HepG2 (cell line): Measurements from ENCODE around the gene CALD1. TPM values are rescaled to one million over a fixed set of nuclear protein-coding genes. Genes with fewer than 3 reads are reported as not detected.

Experiments used
- ATAC-seq: fragments of 200-7000 bp; cut with Tn5 transposase; 3 replicates; pipeline ENCODE4 v1.9.1; 2020; ENCODE audit warnings: mild to moderate bottlenecking, moderate library complexity
- BruUV-seq: library from RNA; stranded (reverse); fragments of 400-500 nt; replicated peaks from 2 replicates; lab custom pipeline; 2021; lab: Mats Ljungman, UMichigan
- CTCF ChIA-PET: fragments of 300-600 bp; formaldehyde crosslinking; extraction: SDS; loops from one replicate; lab custom pipeline; 2021; ENCODE audit warnings: low total read pairs, inconsistent platforms, low intra/inter-chr PET ratio; lab: Yijun Ruan, JAX
- POLR2A ChIA-PET: fragments of 350-600 bp; sonication (Branson Sonifier 250); formaldehyde crosslinking; loops from one replicate; lab custom pipeline; 2020; ENCODE audit warnings: antibody characterized with exemption, inconsistent platforms; lab: Yijun Ruan, JAX
- DNase-seq: peaks from one replicate; pipeline ENCODE4 v3.0.0-alpha.2; 2015; ENCODE audit warnings: low spot score
- FAIRE-seq: peaks from 3 replicates; lab custom pipeline; 2011; peaks lifted over from hg19 to GRCh38; lab: Jason Lieb, UNC
- H2AFZ ChIP-seq: one replicate; pipeline ENCODE4 v1.6.1; 2011; ENCODE audit warnings: low read length, inconsistent platforms
- H3K27ac ChIP-seq: fragments of 300-600 bp; 3 replicates; pipeline ENCODE4 v1.8.0; 2011; ENCODE audit warnings: mixed run types, mild to moderate bottlenecking, mixed read lengths, low read length, inconsistent platforms; ENCODE audit not compliant: insufficient read depth; ENCODE audit errors: extremely low read length
- H3K27me3 ChIP-seq, 2 experiments: fragments of 200-600 bp in 1 of 2; 2 replicates in 1 of 2; 3 replicates in 1 of 2; pipeline versions ENCODE4 v1.6.0 to v1.8.0; 2011; ENCODE audit warnings: low read length in 2 of 2, mild to moderate bottlenecking in 2 of 2, moderate library complexity in 2 of 2, inconsistent platforms in 1 of 2; ENCODE audit not compliant: insufficient read depth in 2 of 2, control insufficient read depth in 1 of 2
- H3K36me3 ChIP-seq, 2 experiments: fragments of 200-600 bp in 1 of 2; replicated peaks in 1 of 2; 2 replicates in 1 of 2; 3 replicates in 1 of 2; pipeline versions ENCODE4 v1.5.1 to v1.8.0; 2011; ENCODE audit warnings: low read length in 2 of 2, inconsistent platforms in 1 of 2; ENCODE audit not compliant: insufficient read depth in 2 of 2, control insufficient read depth in 1 of 2
- H3K4me1 ChIP-seq: 2 replicates; pipeline ENCODE4 v1.5.1; 2012; ENCODE audit warnings: low read length, inconsistent platforms; ENCODE audit not compliant: insufficient read depth
- H3K4me2 ChIP-seq: 2 replicates; pipeline ENCODE4 v1.6.0; 2011; ENCODE audit warnings: low read depth, low read length, inconsistent platforms
- H3K4me3 ChIP-seq, 3 experiments: fragments of 200-600 bp in 1 of 3; sonication (generic), shearing (Covaris generic) in 1 of 3; replicated peaks in 1 of 3; 2 replicates each; pipeline ENCODE4 v1.5.1; 2011 to 2016; ENCODE audit warnings: low read length in 3 of 3, inconsistent platforms in 2 of 3, low read depth in 2 of 3, mild to moderate bottlenecking in 2 of 3, control low read depth in 1 of 3, mixed read lengths in 1 of 3; ENCODE audit not compliant: insufficient read depth in 1 of 3
- H3K79me2 ChIP-seq: one replicate; pipeline ENCODE4 v1.6.1; 2011; ENCODE audit warnings: low read length, inconsistent platforms; ENCODE audit not compliant: insufficient read depth
- H3K9ac ChIP-seq: 2 replicates; pipeline ENCODE4 v1.6.0; 2011; ENCODE audit warnings: mild to moderate bottlenecking, low read depth, low read length, inconsistent platforms; ENCODE audit not compliant: insufficient read depth
- H3K9me3 ChIP-seq: 2 replicates; pipeline ENCODE4 v1.5.1; 2012; ENCODE audit warnings: mild to moderate bottlenecking, low read length
- H4K20me1 ChIP-seq: 2 replicates; pipeline ENCODE4 v1.6.0; 2011; ENCODE audit warnings: inconsistent platforms, mild to moderate bottlenecking, low read length, moderate library complexity; ENCODE audit not compliant: insufficient read depth
- AHDC1 ChIP-seq: sonication (generic); formaldehyde crosslinking; IDR thresholded peaks from 2 replicates; pipeline ENCODE4 v1.5.1; 2020; ENCODE audit warnings: mild to moderate bottlenecking, missing genetic modification reagents, borderline replicate concordance
- ETV5 ChIP-seq: IDR thresholded peaks from 2 replicates; pipeline ENCODE4 v1.6.1; 2018; ENCODE audit warnings: missing biosample characterization, missing genetic modification reagents, inconsistent platforms, borderline replicate concordance
- MEF2D ChIP-seq: sonication (generic); formaldehyde crosslinking; IDR thresholded peaks from 2 replicates; pipeline ENCODE4 v1.5.1; 2020; ENCODE audit warnings: mild to moderate bottlenecking, missing genetic modification reagents
- NFE2L1 ChIP-seq: sonication (generic); formaldehyde crosslinking; IDR thresholded peaks from 2 replicates; pipeline ENCODE4 v1.4.0; 2020; ENCODE audit warnings: missing genetic modification reagents, mild to moderate bottlenecking, borderline replicate concordance
- RNF219 ChIP-seq: sonication (generic); formaldehyde crosslinking; IDR thresholded peaks from 2 replicates; pipeline ENCODE4 v1.5.0; 2020; ENCODE audit warnings: mild to moderate bottlenecking, missing genetic modification reagents
- ZFX ChIP-seq: sonication (generic); formaldehyde crosslinking; IDR thresholded peaks from 2 replicates; pipeline ENCODE4 v1.4.0; 2020; ENCODE audit warnings: mild to moderate bottlenecking, low read depth, missing genetic modification reagents, moderate library complexity
- ZNF17 ChIP-seq: sonication (generic); formaldehyde crosslinking; IDR thresholded peaks from 2 replicates; pipeline ENCODE4 v1.5.0; 2020; ENCODE audit warnings: mild to moderate bottlenecking, missing genetic modification reagents
- ZNF775 ChIP-seq: sonication (generic); formaldehyde crosslinking; IDR thresholded peaks from 2 replicates; pipeline ENCODE4 v1.4.0; 2020; ENCODE audit warnings: missing genetic modification reagents, mild to moderate bottlenecking, moderate library complexity, borderline replicate concordance
- ZNF816 ChIP-seq: sonication (generic); formaldehyde crosslinking; IDR thresholded peaks from 2 replicates; pipeline ENCODE4 v1.8.0; 2022; ENCODE audit warnings: missing genetic modification reagents, mild to moderate bottlenecking, borderline replicate concordance
- WGBS: methylation state at CpG from one replicate; pipeline ENCODE4 v1.1.6; 2017; ENCODE audit warnings: low lambda C conversion rate; 5-methylcytosine and 5-hydroxymethylcytosine counted together
- in situ Hi-C: cut with HindIII; loops from 2 replicates; pipeline ENCODE4 v1.10.0; 2017; ENCODE audit warnings: low pct_unique_long_range_greater_than_20kb; ENCODE audit not compliant: extremely low pct_ligation_motif_present
- intact Hi-C: fragments of 100-400 bp; cut with micrococcal nuclease; formaldehyde crosslinking; loops from one replicate; pipeline ENCODE4 v1.10.0; 2022; ENCODE audit not compliant: unreplicated experiment
- polyA plus RNA-seq, 8 experiments: library from polyadenylated mRNA; depleted of rRNA in 3 of 8; stranded (reverse) in 7 of 8; unstranded in 1 of 8; fragments of >200 nt; fragmentation: Illumina TruSeq in 4 of 8; extraction: Trizol in 4 of 8; gene quantifications; 2 replicates each; pipeline versions ENCODE4 v1.2.1 to v1.2.3, GENCODE V29; 2011 to 2016; ENCODE audit warnings: low read depth in 4 of 8, missing spikeins in 1 of 8, mixed read lengths in 1 of 8; ENCODE audit not compliant: insufficient read depth in 1 of 8
- total RNA-seq, 5 experiments: library from RNA; depleted of rRNA; stranded (reverse); fragments of >200 nt; fragmentation: Illumina TruSeq; extraction: Trizol; gene quantifications; 2 replicates each; pipeline ENCODE4 v1.2.3, GENCODE V29; 2016; ENCODE audit warnings: low read depth in 1 of 5
- TF ChIP-seq, protein P1 (sequence below): sonication (generic); IDR thresholded peaks from 2 replicates; pipeline ENCODE4 v1.6.1; 2016; ENCODE audit warnings: low read depth, borderline replicate concordance

Gene CALD1
- total and polyA plus RNA-seq, 2 of the 13 experiments (the other 11 are each of a cell fraction or from before 2014, with no cell fraction given): 53.0 to 112 TPM

DNA sequence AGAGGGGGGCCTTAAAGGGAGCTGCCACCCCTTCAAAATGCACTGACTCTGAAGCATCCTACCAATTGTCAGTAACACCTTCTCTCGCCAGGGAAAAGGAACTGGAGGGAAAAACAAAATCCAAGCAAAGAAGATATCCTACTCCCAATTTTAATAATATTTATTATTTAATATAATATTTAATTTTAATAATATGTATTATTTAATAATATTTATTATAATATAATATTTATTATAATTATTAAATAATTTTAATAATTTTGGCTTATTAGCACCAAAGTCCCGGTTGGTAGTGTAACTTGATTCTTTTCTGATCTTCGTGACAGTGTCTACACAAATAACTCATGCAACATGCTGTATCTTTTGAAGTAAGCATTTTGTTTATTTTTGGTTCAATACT is 148.3 kb downstream of the CALD1 start:
- WGBS: 97% methylated on average over 3 of the region's 3 CpGs
- Histone ChIP-seq H3K27me3 (no peaks in the 10 kb centered on the region), H3K4me1 (no peaks in the 10 kb centered on the region), H3K36me3 (peaks cover 15 to 41% of the 10 kb centered on the region in 2 experiments), H4K20me1 (no peaks in the 10 kb centered on the region), H3K27ac (no peak overlapping the region), H2AFZ (no peak overlapping the region), H3K4me2 (no peak overlapping the region), H3K79me2 (peaks cover 42% of the 10 kb centered on the region), H3K9ac (no peak overlapping the region)
- in situ Hi-C loops: no loop called here
- BruUV-seq: no TSS peak
- DNase-seq: no peak
- no peak for FAIRE-seq
- CTCF ChIA-PET: no interaction called here
- TF ChIP-seq ZNF17: no peak
- TF ChIP-seq ZNF816 (CRISPR knock-in tag): no peak
- TF ChIP-seq AHDC1: no peak
- no peak for TF ChIP-seq ETV5
- TF ChIP-seq MEF2D (CRISPR knock-in tag): no peak
- TF ChIP-seq ZFX (CRISPR knock-in tag): no peak
- TF ChIP-seq, protein P1, sequence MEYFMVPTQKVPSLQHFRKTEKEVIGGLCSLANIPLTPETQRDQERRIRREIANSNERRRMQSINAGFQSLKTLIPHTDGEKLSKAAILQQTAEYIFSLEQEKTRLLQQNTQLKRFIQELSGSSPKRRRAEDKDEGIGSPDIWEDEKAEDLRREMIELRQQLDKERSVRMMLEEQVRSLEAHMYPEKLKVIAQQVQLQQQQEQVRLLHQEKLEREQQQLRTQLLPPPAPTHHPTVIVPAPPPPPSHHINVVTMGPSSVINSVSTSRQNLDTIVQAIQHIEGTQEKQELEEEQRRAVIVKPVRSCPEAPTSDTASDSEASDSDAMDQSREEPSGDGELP: no peak
- no peak for TF ChIP-seq ZNF775 (CRISPR knock-in tag)
- no peak for TF ChIP-seq NFE2L1 (CRISPR knock-in tag)
- no peak for TF ChIP-seq RNF219 (CRISPR knock-in tag)
- TF ChIP-seq, all 625 proteins: peak for 0
- POLR2A ChIA-PET: interaction anchor here (0.6 to 0.7 kb wide), 2 partner anchors 20 to 122 kb away, joined by 3 to 5 read pairs; no protein-coding TSS in a partner anchor
- no peak for ATAC-seq
- H3K4me3 ChIP-seq: no peak overlapping the region
- H3K9me3 ChIP-seq: no peaks in the 10 kb centered on the region
- intact Hi-C loops: no loop called here
